AG08396 (cell line): Measurements from ENCODE around the gene SMURF2.
"Not testable (repeated sequence)": the region's sequence is repeated elsewhere in the genome, so short reads cannot be mapped to it uniquely, and the experiment has no call there.

Experiments used
- DNase-seq: peaks from one replicate; pipeline ENCODE4 v3.0.0; 2012; ENCODE audit warnings: low spot score, mixed read lengths

Gene SMURF2

DNA sequence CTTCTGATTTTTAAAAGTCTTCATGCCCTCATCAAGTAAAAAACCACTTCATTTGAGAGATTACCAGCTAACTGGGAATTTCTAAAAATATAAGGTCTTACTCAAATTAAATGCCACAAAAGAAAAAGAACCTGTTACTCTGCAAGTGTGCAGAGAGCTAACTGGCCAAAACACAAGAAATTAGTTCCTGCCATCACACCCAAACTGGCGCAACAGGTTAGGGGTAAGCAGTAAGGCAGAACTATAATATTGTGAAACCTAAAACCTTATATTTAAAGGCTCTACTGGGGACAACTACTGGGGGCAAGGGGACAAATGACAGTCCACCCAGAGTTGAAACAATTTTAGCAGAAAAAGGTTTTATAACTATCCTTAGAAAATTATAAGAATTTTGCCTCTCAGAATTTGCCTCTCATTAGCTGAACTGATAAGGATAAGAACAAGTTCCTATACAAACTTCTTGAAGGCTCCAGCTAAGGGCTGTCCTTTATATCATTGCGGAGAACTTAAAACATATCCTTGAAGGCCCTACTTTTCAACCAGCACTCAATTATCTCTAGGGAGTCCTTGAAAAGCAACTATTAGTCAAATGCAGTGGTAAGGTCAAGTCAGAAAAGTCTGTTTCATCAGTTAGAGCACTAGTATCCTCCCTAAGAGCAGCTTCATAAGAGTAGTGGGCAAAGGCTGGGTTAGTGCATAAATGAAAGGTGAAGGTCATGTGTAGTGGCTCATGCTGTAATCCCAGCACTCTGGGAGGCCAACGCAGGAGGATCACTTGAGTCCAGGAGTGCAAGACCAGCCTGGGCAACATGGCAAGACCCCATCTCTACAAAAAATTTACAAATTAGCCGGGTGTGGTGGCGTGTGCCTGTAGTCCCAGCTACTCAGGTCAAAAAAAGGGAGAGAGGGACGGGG is 31.5 kb downstream of the SMURF2 start:
- DNase-seq, result no peak

DNA sequence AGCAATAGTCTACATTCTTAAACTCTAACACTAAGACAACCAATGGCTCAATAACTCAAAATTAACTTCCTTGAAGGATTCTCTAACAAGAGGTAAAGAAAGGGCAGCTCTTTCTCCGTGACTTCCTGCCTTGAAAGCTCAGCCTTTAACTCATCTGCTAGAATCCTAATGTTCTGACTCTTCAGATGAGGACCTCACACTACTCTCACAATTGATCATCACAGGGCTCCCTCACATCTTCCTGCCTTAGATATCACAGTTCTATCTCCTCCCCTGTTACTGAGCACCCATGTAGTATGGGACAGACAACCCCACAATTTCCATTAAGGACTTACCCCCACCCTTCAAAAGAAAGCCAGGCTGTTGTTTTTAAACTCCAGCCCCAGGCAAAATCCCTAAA is 33.5 kb downstream of the SMURF2 start:
- no peak for DNase-seq

DNA sequence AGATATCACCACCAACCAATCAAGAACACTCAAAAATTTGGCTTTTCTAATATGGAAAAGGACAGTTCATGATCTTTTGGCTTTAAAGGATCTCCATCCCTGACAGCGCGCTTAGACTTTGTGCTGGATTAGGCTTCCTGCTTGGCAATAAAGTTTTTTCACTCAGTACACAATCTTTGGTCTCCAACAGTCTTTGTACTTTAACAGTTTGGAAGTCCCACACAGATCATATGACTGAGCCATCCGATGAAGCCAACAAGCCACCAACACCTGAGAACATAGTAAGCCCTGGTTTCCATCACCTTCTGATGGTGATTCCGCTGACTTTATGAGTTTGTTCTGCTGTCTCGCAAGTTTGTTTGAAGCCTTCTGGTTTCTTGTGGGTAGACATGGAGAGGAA is 34.3 kb downstream of the SMURF2 start:
- no peak for DNase-seq

DNA sequence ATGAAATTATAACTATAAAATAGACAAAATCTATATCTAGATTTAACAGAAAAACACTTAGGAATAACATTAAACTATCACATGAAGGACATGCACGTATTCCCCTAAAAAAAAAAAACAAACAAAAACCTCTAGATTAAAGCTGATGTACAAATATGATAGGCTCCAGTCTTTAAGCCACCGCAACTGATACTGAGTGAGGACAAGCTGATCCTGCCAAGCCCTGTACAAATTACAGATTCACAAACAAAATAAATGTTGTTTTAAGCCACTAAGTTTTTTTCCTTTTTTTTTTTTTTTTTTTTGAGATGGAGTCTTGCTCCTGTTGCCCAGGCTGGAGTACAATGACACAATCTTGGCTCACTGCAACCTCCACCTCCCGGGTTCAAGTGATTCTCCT is 35.3 kb downstream of the SMURF2 start:
- no peak for DNase-seq

DNA sequence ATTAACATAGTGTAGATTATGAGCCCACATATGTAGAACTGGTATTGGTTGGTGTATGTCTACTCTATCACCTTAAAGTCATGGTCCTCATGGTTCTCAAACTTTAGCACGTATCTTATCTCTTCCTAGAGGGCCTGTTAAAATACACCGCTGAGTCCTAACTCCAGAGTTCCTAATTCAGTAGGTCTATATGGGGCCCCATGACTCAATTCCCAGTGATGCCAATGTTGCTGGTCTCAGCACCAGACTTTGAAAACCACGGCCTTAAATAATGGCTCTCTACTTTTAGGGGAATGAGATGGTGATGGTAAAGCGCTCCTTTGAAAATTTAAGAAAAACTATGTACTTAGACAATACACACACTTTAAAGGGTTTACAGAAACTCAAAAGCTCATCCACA is 36.6 kb downstream of the SMURF2 start:
- no peak for DNase-seq

DNA sequence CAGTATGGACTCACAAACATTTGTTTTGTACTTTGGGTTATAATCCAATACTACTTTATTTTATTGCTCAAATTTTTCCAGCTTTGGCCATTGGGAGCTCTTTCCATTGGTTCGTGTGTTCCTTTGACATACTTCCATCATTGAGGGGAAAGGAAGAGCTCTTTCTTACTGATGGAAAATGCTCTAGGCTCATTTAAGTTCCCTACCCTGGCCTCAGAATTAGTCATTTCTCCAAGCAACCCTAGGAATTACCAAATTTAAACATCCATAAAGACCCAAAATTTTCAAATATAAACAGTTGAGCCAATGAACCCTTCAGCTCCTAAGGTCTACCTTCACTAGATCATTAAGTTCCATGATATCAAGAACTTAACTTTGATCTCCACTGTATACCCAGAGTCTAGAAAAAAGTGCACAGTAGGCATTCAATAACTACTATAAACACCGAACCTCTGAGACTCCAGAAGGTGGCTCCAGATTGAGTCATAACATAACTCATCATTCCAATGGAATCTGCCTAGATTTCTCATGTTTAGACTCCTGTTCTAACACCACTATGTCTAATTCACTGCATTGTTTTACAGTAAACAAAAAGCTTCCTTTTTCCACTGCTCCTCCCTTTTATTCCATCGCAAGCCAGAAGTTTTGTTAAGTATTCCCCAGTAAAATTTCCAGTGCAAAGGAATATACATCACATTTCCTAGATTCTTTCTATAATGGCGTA is 39.0 kb downstream of the SMURF2 start:
- DNase-seq, result peak; percentile 41

DNA sequence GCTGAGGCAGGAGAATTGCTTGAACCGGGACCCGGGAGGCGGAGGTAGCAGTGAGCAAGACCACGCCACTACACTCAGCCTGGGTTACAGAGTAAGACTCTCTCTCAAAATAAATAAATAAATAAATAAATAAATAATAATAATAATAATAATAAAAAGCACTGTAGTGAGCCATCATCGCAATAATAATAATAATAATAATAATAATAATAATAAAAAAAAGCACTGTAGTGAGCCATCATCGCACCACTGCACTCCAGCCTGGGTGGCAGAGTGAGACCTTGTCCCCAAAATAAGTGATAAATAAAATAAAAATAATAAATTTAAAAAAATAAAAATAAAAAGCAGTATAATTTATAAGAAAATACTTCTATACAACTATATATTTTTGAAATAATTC is 40.3 kb downstream of the SMURF2 start:
- DNase-seq, result no peak

DNA sequence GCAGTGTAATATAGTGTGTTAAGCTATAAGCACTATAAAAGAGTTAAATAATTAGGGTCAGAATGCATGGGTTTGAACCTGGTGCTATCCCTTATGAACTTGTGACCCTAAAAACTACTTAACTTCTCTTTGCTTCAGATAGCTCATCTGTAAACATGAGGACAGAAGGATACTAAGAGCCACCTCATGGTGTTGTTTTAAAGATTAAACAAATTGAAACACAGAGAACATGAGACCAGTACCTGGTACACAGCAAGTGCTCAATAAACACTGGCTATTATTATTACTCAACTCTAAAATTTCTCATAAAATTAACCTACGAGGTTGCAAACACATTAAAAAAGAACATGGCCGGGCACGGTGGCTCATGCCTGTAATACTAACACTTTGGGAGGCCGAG is 43.3 kb downstream of the SMURF2 start:
- no peak for DNase-seq

DNA sequence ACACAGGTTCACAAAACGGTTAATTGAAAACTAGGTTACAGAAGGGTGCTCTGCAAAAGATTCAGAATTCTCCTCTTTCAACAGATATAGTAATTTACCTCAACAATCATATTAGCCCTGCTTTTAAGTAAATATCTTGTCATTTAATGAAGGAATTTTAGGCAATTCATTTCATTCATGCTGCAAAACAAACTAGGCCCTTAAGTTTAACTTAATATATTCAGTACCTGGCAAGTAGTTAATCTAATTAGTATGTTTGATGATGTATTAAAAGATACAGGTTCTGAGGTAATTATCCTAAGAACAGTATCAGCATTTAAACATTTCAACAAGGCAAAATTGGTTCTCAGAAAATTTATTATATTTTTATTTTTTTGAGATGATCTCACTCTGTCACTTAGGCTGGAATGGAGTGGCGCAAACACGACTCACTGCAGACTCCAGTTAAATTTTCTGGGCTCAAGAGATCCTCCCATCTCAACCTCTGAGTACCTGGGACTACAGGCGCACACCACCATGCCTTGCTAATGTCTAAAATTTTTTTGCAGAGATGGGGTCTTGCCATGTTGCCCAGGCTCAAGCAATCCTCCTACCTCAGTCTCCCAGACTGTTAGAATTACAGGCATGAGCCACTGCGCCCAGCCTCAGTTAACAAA is 44.9 kb downstream of the SMURF2 start:
- DNase-seq, result no peak

DNA sequence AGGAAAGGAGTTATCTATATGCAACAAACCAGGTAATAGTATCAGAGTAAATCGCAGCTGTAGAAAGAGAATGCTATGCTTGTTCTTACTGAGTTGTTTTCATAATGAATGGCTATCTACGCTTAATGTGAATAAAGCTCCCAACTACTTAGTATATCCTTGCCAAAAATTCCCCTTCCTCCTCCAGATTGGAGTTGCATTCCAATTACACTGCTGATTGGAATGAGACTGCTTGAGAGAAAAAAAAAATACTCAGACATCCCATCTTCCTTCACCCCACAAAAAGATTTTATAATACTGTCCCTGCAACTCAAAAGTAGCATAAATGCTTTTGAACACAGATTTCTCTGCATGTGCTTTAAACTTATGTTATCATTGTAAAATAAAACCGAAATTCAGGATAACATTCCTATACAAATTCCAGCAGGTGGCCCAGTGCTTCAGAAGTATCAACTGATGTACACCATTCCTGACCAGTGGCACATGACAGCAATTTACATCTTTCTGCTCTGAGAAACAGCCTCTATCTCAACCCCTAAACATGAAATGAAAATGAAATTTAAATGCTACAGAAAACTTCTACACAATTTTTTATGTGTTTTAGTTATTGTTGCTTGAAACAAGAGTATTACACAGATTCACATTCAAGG is 47.0 kb downstream of the SMURF2 start:
- DNase-seq, result peak; percentile 32

DNA sequence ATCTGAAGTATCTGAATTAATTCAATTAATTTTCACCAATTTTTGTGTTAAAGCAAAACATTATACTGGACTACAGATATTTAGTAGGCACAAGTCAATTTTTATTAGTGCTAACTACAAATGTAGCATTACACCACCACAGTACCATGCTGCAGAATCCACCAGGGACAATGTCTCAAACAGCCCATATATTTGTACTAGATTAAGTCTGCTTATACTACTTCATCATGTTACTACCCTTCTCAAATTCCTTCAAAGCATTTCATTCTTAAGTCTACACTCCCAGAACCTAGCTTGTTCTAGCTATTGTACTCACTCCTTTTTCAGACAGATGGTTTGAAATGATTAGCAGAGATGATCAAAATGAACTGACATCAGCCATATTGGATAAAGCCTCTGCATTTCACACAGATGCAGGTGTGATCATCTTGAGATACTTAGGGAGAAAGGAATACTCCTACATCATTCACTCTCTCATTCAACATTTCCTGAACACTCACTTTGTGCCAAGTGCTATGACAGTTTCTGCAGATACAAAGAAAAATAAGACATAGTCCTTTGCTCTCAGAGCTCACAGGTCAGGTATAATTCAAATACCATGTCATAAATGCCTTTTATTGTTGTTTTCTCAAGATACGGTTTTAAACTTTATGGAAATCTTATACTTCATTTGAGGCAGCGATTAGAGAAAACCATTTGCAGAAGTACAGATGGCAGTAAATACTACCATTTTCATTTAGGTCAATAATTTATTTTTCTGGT is 47.7 kb downstream of the SMURF2 start:
- no peak for DNase-seq

DNA sequence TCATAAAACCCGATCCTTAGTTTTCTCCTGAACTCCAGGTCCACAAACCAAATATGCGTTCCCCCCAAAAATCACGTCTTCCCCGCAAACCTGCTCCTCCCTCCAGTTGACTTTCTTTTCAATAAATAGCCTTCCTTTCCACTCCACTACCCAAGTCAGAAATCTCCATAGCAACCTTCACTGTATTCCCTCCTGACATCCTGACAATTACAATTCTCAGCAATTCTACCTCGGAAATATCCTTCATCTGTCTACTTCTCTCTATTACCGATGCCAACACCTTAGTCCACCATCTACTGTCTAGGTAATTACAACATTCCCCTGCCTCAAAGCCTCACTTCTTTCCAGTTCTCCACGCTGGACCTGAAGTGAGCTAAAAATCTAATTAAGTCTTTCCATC is 50.7 kb downstream of the SMURF2 start:
- DNase-seq, result no peak

DNA sequence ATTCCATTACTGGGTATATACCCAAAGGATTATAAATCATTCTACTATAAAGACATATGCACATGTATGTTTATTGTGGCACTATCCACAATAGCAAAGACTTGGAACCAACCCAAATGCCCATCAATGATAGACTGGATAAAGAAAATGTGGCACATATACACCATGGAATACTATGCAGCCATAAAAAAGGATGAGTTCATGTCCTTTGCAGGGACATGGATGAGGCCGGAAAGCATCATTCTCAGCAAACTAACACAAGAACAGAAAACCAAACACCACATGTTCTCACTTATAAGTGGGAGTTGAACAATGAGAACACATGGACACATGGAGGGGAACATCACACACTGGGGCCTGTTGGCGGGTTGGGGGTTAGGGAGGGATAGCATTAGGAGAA is 51.9 kb downstream of the SMURF2 start:
- DNase-seq, result not testable (repeated sequence)

DNA sequence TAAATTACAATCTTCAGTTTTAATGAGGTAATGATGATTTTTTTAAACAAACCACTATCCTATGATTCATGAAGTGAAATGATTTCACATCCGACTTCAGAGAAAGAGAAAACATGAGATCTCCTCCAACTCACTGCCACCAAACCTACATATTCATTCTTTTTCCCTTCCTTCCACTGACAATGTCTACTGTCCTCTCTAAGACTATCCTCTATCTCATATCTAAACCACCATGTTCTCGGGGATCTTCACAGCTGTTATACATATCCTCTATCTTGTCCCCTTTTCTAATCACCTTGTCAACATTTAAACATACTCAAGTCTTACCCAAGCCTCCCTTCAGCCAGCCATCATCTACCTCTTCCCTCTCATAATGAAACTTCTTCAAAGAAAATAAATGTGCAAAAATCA is 53.5 kb downstream of the SMURF2 start:
- no peak for DNase-seq

DNA sequence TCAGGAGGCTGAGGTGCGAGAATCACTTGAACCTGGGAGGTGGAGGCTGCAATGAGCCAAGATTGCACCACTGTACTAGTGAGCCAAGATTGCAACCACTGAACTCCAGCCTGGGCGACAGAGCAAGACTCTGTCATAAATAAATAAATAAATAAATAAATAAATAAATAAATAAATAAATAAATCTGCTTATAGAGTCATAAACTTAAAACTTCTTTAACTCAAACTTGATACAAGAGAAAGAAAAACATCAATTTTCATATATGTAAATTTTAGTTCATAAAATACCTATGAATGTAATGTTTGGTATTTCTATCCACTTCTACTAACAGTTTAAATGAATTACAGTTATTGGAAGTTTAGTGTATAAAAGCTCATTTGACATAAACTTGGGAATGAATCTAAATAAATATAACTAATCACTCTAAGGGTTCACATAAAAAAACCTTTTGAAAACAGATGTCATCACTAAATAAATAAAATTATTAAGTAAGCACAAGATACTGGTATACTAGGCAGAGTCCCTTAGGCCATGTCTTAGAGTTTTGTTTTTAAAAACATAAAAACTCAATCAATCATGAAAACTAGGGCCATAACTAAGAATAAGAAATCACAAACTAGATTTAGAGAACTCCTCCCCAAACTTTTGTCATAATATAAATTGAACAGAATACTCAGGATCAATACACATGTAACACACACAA is 54.1 kb downstream of the SMURF2 start:
- DNase-seq, result no peak

DNA sequence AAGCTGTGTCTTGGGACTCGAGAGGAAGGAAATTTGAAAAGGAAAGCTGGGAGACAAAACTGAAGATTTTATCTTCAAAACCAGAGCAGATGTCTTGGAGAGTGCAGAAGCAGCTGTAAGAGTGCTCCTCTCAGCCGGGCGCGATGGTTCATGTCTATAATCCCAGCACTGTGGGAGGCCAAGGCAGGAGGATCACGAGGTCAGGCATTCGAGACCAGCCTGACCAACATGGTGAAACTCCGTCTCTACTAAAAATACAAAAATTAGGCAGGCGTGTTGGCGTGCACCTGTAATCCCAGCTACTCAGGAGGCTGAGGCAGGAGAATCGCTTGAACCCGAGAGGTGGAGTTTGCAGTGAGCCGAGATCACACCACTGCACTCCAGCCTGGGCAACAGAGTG is 57.6 kb downstream of the SMURF2 start:
- not testable (repeated sequence) for DNase-seq

DNA sequence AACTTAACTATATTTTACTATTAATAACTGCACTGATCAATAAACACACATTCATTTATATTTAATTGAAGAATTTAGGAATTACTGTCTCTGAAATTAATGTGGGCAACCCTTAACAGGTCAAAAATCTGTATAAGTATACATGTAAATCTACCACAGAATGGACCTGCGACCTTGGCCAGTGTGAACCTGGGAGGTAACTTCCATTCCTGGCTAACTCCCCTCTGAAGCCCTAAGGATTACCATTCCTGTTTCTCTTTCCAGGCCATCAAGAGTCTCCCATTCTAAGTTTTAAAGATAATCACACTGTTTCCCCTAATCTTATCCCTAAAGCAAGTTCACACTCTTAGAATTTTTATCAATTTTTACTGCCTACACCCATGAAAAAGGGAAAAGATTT is 58.1 kb downstream of the SMURF2 start:
- no peak for DNase-seq

DNA sequence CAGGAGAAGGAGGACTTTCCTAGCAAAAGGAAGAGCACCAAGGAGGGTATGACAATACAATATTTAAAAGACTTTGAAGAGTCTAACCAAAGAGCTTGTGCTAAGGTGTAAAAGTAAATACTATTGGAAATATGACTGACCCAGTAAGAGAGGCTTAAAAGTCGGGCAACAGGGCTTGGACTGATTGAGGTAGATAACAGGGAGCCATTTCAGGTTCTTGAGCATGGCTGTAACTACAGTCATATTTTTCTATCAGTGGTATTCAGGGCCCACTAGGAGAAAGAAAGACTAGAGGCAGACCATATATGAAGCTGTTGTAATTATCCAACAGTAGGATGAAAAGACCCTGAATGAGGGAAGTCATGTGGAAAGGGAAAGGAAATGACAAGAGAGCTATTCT is 62.3 kb downstream of the SMURF2 start:
- DNase-seq, result no peak

DNA sequence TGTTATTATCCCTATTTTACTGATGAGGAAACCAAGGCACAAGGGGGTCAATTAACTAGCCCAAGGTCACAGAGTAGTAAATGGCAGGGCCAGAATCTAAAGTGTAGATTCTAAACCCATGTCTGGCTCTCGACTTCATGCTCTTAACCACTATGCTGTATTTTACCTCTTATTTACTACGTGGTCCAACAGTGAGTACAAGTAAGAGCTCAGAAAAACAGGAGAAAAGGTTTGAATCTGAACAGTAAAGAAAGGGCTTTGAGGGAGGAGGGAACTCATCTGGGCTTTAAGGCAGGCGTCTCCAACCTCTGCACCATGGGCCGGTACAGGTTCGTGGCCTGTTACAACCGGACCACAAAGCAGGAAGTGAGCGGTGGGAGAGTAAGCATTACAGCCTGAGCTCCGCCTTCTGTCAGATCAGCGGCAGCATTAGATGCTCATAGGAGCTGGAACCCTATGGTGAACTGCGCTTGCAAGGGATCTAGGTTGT is 62.9 kb downstream of the SMURF2 start:
- no peak for DNase-seq

DNA sequence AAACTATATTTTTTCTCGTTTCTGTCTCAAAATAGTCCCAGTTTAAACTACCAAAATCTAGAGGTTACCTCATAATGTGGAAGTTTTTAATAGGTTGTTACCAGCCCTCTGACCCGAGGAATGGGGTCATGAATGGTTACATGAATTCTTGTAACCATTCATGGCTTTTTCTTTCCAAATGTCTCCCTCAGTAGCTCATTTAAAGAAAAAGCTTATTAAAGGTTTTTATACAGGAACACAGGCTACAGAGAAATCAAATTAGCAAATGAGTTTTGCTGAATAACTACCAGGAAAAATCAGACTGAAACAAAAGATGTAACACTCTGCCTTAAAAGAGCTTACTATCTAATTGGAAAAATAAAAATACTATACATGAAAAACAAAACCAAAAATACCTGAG is 63.4 kb downstream of the SMURF2 start:
- no peak for DNase-seq

DNA sequence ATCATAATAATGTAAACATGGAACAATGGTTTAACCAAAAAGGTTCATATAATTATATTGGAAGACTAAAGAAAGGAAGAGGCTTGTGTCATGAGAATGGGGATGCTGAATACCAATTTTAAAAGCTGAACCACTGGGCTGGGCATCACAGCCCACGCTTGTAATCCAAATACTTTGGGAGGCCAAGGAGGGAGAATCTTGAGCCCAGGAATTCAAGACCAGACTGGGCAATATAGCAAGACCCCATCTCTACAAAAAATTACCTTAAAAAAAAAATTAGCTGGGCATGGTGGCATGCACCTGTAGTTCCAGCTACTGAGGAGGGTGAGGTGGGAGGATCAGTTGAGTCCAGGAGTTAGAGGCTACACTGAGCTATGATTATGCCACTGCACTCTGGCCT is 65.1 kb downstream of the SMURF2 start:
- DNase-seq, result no peak
